ENCODE measurements around the gene SMARCA1. TPM values are rescaled to one million over a fixed set of nuclear protein-coding genes. Genes with fewer than 3 reads are reported as not detected.

The SMARCA1 gene
- total RNA-seq, 1 donor from 2014 or later, result 123 TPM

- no peak for TF ChIP-seq CTCF (IDR thresholded peaks at IDR 0.05)
- peaks cover 14% of the 10 kb centered on the region for H3K9me3 Mint-ChIP-seq (ENCODE audit: low read depth)
- no peak for DNase-seq (ENCODE audit: low spot score)
- peaks cover 7% of the 10 kb centered on the region for H3K36me3 Mint-ChIP-seq (ENCODE audit: low read depth)
- H3K27me3 Mint-ChIP-seq (ENCODE audit: low read depth), result no peaks in the 10 kb centered on the region
- no peak overlapping the region for H3K4me3 Mint-ChIP-seq (ENCODE audit: unreplicated experiment)
- H3K27ac Mint-ChIP-seq (ENCODE audit: unreplicated experiment), result no peak overlapping the region
- peaks cover 10% of the 10 kb centered on the region for H3K4me1 Mint-ChIP-seq (ENCODE audit: low read depth)
Measured at GRCh38 chrX:129404670-129405008, 118.7 kb downstream of the SMARCA1 start.

DNA sequence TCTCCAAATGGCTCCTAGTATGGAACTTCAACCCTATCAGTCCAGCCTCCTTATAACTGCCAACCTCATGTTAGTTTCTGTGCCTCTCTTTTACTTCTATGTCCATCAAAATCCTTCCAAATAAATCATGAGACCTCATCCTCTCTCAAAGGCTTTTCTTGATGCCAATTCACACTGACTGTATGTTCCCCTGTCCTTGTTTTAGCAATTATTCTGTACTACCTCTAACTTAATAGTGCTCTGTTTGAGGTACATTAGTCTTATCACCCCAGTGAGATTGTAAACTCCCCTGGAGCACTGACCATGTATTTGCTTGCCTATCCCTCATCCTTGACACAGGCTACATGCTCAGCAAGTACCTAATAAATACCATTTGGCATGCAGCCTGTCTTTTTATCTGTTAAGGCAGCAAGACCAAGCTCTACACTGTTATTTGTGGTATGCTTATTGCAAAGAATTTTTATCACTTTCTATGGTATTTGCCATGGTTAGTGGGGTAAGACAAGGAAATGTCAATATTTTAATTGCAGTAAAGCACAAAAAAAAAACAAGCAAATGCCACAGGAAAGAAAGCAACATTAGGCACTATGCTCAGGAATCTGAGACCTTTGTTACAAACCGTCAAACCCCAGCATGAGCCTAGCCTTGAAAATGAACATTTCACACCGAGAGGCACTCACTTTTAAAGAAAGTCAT lies 119.2 kb downstream of the SMARCA1 start:
- no peaks in the 10 kb centered on the region for H3K27me3 Mint-ChIP-seq (ENCODE audit: low read depth)
- no peak overlapping the region for H3K4me3 Mint-ChIP-seq (ENCODE audit: unreplicated experiment)
- H3K4me1 Mint-ChIP-seq (ENCODE audit: low read depth), result peaks cover 10% of the 10 kb centered on the region
- no peak overlapping the region for H3K27ac Mint-ChIP-seq (ENCODE audit: unreplicated experiment)
- TF ChIP-seq CTCF (IDR thresholded peaks at IDR 0.05), result no peak
- H3K9me3 Mint-ChIP-seq (ENCODE audit: low read depth), result peaks cover 16% of the 10 kb centered on the region
- no peak for DNase-seq (ENCODE audit: low spot score)
- H3K36me3 Mint-ChIP-seq (ENCODE audit: low read depth), result peaks cover 9% of the 10 kb centered on the region

Other genes starting within 250 kb of the SMARCA1 start
- gene OCRL, start 16.8 kb upstream of the SMARCA1 start, total RNA-seq, result 56.0 to 61.0 TPM (median 58.9 TPM) in 3 replicates
- gene APLN, start 131.5 kb upstream of the SMARCA1 start, total RNA-seq, result 0.19 to 1.3 TPM (median 1.1 TPM) in 3 replicates
- not detected in 3 replicates for gene XPNPEP2, start 215.5 kb upstream of the SMARCA1 start, total RNA-seq

Measured in chondrocyte (in vitro differentiated cells).